ENCODE results near the gene CARMIL3.
A peak's percentile ranks its signal among the peaks of the same experiment; 100 is the strongest.

DNA sequence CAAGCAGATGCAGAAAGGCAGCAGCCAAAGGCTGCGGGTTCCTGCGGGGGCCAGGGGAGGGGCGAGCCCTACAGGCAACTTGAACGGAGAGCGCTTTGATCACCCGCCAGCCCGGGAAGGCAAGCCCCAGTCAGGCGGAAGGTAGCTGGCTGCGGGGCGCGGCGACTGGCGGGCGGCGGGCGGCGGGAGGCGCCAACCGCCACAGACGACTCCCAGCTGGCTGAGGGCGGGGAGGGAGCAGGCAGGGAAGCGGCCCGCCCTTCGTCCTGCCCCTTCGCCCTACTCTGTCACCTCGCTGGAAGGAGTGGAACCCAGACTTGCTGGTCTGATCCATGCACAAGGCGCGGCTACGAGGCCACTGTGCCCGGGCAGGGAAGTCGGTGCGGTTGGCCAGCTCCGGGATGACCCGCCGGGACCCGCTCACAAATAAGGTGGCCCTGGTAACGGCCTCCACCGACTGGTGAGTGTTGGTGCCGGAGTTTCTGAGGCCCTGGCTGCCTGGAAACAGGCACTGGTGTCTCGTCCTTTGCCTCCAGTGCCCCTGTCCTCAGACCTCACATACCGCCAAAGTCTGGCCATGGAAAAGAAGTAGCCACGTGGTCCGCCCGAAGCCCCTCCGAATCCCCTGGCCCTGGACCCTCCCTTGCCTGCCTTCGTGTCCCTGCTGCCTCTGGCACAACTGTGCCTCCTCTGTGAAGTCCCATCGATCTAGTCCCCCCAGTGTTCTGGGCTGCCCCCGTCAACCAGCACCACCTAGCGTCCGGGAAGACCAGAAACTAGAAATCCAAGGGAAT, 15.4 kb upstream of the CARMIL3 start:
- TF ChIP-seq, protein P1, sequence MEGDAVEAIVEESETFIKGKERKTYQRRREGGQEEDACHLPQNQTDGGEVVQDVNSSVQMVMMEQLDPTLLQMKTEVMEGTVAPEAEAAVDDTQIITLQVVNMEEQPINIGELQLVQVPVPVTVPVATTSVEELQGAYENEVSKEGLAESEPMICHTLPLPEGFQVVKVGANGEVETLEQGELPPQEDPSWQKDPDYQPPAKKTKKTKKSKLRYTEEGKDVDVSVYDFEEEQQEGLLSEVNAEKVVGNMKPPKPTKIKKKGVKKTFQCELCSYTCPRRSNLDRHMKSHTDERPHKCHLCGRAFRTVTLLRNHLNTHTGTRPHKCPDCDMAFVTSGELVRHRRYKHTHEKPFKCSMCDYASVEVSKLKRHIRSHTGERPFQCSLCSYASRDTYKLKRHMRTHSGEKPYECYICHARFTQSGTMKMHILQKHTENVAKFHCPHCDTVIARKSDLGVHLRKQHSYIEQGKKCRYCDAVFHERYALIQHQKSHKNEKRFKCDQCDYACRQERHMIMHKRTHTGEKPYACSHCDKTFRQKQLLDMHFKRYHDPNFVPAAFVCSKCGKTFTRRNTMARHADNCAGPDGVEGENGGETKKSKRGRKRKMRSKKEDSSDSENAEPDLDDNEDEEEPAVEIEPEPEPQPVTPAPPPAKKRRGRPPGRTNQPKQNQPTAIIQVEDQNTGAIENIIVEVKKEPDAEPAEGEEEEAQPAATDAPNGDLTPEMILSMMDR (IDR thresholded peaks at IDR 0.05; ENCODE audit: low read depth, low read length) = peak; percentile 80
- no peak for TF ChIP-seq EZH2phosphoT487 (IDR thresholded peaks at IDR 0.05; ENCODE audit: low read depth)
